Muscle of back (tissue), 10 donors: ENCODE results near the gene FYN. TPM values are rescaled to one million over a fixed set of nuclear protein-coding genes. Genes with fewer than 3 reads are reported as not detected.

Source experiments
- polyA plus RNA-seq, 10 donors: library from polyadenylated mRNA; unstranded; fragments of 120-200 nt; gene quantifications; one replicate each; pipeline ENCODE4 v1.2.1, GENCODE V29; 2013; ENCODE audit not compliant: insufficient read length in 10 of 10

Gene FYN
- polyA plus RNA-seq, 10 donors: 119 to 184 (median 154) TPM

Other genes starting within 250 kb of the FYN start
- under 1 TPM; 0.09 to 0.35 (median 0.18) TPM for gene CCN6, start 180.7 kb upstream of the FYN start, polyA plus RNA-seq
- gene TUBE1, start 214.0 kb upstream of the FYN start, polyA plus RNA-seq: 10 to 100 TPM; 10.8 to 35.0 (median 17.3) TPM
- gene FAM229B, start 214.1 kb upstream of the FYN start, polyA plus RNA-seq: 10 to 100 TPM; 17.8 to 26.8 (median 22.1) TPM